ENCODE results near the gene PKD1L1. TPM values are rescaled to one million over a fixed set of nuclear protein-coding genes. Genes with fewer than 3 reads are reported as not detected.

PKD1L1 gene
- total and polyA plus RNA-seq, 2 donors (not counting 1 experiment from before 2014, with no cell fraction given): 0.59 to 0.70 TPM

- H3K4me1 ChIP-seq (ENCODE audit: control insufficient read depth in 2 of 2, insufficient read depth in 2 of 2, low read length in 2 of 2): no peaks in the 10 kb centered on the region
- H3K4me2 ChIP-seq (replicated peaks; ENCODE audit: low read depth, low read length, poor library complexity, severe bottlenecking): no peak overlapping the region
- H3K9me3 ChIP-seq (ENCODE audit: control extremely low read depth in 1 of 3, control insufficient read depth in 2 of 3, insufficient read depth in 1 of 3, low read length in 2 of 3): no peaks in the 10 kb centered on the region
- no peak for TF ChIP-seq EZH2 (IDR thresholded peaks at IDR 0.05; ENCODE audit: borderline replicate concordance, insufficient read depth, low read depth, low read length, poor library complexity, severe bottlenecking)
- H3K27me3 Mint-ChIP-seq: no peaks in the 10 kb centered on the region
- H3K36me3 ChIP-seq (replicated peaks in 1 of 2; ENCODE audit: control extremely low read depth in 1 of 2, control insufficient read depth in 1 of 2, extremely low read depth in 1 of 2, insufficient read depth in 2 of 2, low read length in 1 of 2): no peaks in the 10 kb centered on the region
- H3K27me3 ChIP-seq (replicated peaks in 1 of 4; ENCODE audit: control extremely low read depth in 1 of 4, control insufficient read depth in 3 of 4, insufficient read depth in 4 of 4, low read length in 3 of 4): no peaks in the 10 kb centered on the region
- no peak overlapping the region for H3K4me3 ChIP-seq (ENCODE audit: control extremely low read depth in 1 of 5, extremely low read depth in 1 of 5, insufficient read depth in 1 of 5, low read depth in 2 of 5, low read length in 4 of 5)
- ChIA-PET CTCF (interaction anchor here (0.6 to 1.5 kb wide), 2 partner anchors 23 to 65 kb away, joined by 3 to 4 read pairs; no protein-coding TSS in a partner anchor), POLR2A (no interaction called here)
- no peak overlapping the region for H3K4me3 Mint-ChIP-seq
- no peaks in the 10 kb centered on the region for H3K9me3 Mint-ChIP-seq (ENCODE audit: insufficient read depth)
- no peaks in the 10 kb centered on the region for H3K4me1 Mint-ChIP-seq
- WGBS (ENCODE audit: insufficient coverage): no CpG with 5 or more reads among the region's 4 CpGs
- intact Hi-C loops (cut with micrococcal nuclease): no loop called here
- H3K9ac ChIP-seq (ENCODE audit: low read length): no peak overlapping the region
- no peaks in the 10 kb centered on the region for H4K20me1 ChIP-seq (ENCODE audit: control insufficient read depth, insufficient read depth, low read length, poor library complexity, severe bottlenecking)
- no peak overlapping the region for H3K27ac ChIP-seq (ENCODE audit: low read length in 2 of 2)
- H3K79me2 ChIP-seq (ENCODE audit: control insufficient read depth, insufficient read depth, low read length): no peaks in the 10 kb centered on the region
- ATAC-seq (ENCODE audit: low read depth): no peak
- H3K27ac Mint-ChIP-seq: no peak overlapping the region
- no peak for DNase-seq
- no peak overlapping the region for H2AFZ ChIP-seq (ENCODE audit: insufficient read depth, low read depth, low read length, poor library complexity, severe bottlenecking)
Measured at GRCh38 chr7:47788083-47788482, 160.2 kb downstream of the PKD1L1 start.

- H3K27me3 Mint-ChIP-seq: no peaks in the 10 kb centered on the region
- no peak for DNase-seq
- intact Hi-C loops (cut with micrococcal nuclease): no loop called here
- Histone ChIP-seq H3K27me3 (replicated peaks in 1 of 4; ENCODE audit: control extremely low read depth in 1 of 4, control insufficient read depth in 3 of 4, insufficient read depth in 4 of 4, low read length in 3 of 4) (no peaks in the 10 kb centered on the region), H3K27ac (ENCODE audit: low read length in 2 of 2) (no peak overlapping the region), H3K9ac (ENCODE audit: low read length) (no peak overlapping the region), H3K4me2 (replicated peaks; ENCODE audit: low read depth, low read length, poor library complexity, severe bottlenecking) (no peak overlapping the region), H3K36me3 (replicated peaks in 1 of 2; ENCODE audit: control extremely low read depth in 1 of 2, control insufficient read depth in 1 of 2, extremely low read depth in 1 of 2, insufficient read depth in 2 of 2, low read length in 1 of 2) (no peaks in the 10 kb centered on the region), H3K9me3 (ENCODE audit: control extremely low read depth in 1 of 3, control insufficient read depth in 2 of 3, insufficient read depth in 1 of 3, low read length in 2 of 3) (no peaks in the 10 kb centered on the region), H3K4me3 (ENCODE audit: control extremely low read depth in 1 of 5, extremely low read depth in 1 of 5, insufficient read depth in 1 of 5, low read depth in 2 of 5, low read length in 4 of 5) (no peak overlapping the region), H4K20me1 (ENCODE audit: control insufficient read depth, insufficient read depth, low read length, poor library complexity, severe bottlenecking) (no peaks in the 10 kb centered on the region), H2AFZ (ENCODE audit: insufficient read depth, low read depth, low read length, poor library complexity, severe bottlenecking) (no peak overlapping the region), H3K4me1 (ENCODE audit: control insufficient read depth in 2 of 2, insufficient read depth in 2 of 2, low read length in 2 of 2) (no peaks in the 10 kb centered on the region), H3K79me2 (ENCODE audit: control insufficient read depth, insufficient read depth, low read length) (no peaks in the 10 kb centered on the region)
- POLR2A ChIA-PET: no interaction called here
- no peaks in the 10 kb centered on the region for H3K9me3 Mint-ChIP-seq (ENCODE audit: insufficient read depth)
- H3K4me3 Mint-ChIP-seq: no peak overlapping the region
- no peak overlapping the region for H3K27ac Mint-ChIP-seq
- CTCF ChIA-PET: interaction anchor here (1.3 to 1.5 kb wide), 2 partner anchors 22 kb away, joined by 3 read pairs; no protein-coding TSS in a partner anchor
- 92% methylated on average over 2 of the region's 9 CpGs for WGBS (ENCODE audit: insufficient coverage)
- no peak for ATAC-seq (ENCODE audit: low read depth)
- H3K4me1 Mint-ChIP-seq: no peaks in the 10 kb centered on the region
- TF ChIP-seq CTCF (IDR thresholded peaks at IDR 0.05) (no peak), EZH2 (IDR thresholded peaks at IDR 0.05; ENCODE audit: borderline replicate concordance, insufficient read depth, low read depth, low read length, poor library complexity, severe bottlenecking) (no peak)
Measured at GRCh38 chr7:47787249-47788069, 160.8 kb downstream of the PKD1L1 start.

All from B cell (primary cell).